NB4 (cell line): ENCODE measurements around the gene PLK1.
A peak's percentile ranks its signal among the peaks of the same experiment; 100 is the strongest.

Source experiments
- DNase-seq: peaks from one replicate; pipeline ENCODE4 v3.0.0; 2010; ENCODE audit warnings: low read depth
- H3K4me3 ChIP-seq: one replicate; pipeline ENCODE4 v1.5.1; 2011; ENCODE audit warnings: mild to moderate bottlenecking, low read depth, low read length, moderate library complexity
- MYC ChIP-seq: IDR thresholded peaks from 2 replicates; pipeline ENCODE4 v1.6.1; 2011; ENCODE audit warnings: low read depth, low read length
- POLR2A ChIP-seq: IDR thresholded peaks from 2 replicates; pipeline ENCODE4 v1.6.1; 2011; ENCODE audit warnings: mild to moderate bottlenecking; ENCODE audit not compliant: insufficient read length; ENCODE audit errors: extremely low read depth
- TF ChIP-seq, protein P1 (sequence below): IDR thresholded peaks from one replicate; pipeline ENCODE4 v1.5.1; 2012; ENCODE audit warnings: low read depth, low read length
- TF ChIP-seq, protein P2 (sequence below): IDR thresholded peaks from 2 replicates; pipeline ENCODE4 v1.6.1; 2011; ENCODE audit warnings: low read depth, low read length

Gene PLK1

DNA sequence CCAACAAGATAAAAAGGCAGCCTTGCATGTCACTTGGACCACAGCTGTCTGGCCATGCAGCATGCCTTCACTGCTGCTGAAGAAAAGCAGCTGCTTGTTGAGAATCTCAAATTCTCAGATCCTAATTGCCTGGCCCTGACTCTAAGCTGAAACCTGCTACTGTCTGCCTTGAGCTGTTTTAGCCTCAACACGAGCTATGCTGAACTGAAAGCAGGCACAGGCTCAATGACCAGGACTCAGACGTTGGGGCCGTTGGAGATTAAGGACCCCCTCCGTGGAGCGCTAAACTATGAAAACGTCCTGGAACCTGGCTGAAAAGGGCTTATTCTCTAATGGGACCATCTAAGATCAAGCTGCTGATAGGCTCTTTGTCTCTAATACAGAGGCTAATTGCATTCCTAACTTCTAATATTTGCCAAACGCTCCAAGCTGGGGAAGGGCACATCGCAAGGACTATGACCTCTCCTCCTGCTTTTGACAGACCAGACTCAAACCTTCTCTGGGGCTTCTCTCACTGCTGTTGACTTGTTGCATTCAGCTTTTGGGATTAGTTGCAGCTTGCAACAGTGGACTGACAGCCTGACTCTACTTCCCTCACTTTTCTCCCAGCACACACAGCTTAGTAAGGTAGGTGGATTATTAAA lies 4.6 kb upstream of the PLK1 start:
- TF ChIP-seq, protein P1, sequence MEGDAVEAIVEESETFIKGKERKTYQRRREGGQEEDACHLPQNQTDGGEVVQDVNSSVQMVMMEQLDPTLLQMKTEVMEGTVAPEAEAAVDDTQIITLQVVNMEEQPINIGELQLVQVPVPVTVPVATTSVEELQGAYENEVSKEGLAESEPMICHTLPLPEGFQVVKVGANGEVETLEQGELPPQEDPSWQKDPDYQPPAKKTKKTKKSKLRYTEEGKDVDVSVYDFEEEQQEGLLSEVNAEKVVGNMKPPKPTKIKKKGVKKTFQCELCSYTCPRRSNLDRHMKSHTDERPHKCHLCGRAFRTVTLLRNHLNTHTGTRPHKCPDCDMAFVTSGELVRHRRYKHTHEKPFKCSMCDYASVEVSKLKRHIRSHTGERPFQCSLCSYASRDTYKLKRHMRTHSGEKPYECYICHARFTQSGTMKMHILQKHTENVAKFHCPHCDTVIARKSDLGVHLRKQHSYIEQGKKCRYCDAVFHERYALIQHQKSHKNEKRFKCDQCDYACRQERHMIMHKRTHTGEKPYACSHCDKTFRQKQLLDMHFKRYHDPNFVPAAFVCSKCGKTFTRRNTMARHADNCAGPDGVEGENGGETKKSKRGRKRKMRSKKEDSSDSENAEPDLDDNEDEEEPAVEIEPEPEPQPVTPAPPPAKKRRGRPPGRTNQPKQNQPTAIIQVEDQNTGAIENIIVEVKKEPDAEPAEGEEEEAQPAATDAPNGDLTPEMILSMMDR: no peak
- TF ChIP-seq POLR2A (no peak), MYC (no peak)
- TF ChIP-seq, protein P2, sequence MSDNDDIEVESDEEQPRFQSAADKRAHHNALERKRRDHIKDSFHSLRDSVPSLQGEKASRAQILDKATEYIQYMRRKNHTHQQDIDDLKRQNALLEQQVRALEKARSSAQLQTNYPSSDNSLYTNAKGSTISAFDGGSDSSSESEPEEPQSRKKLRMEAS: no peak
- DNase-seq: no peak
- H3K4me3 ChIP-seq: no peak overlapping the region

DNA sequence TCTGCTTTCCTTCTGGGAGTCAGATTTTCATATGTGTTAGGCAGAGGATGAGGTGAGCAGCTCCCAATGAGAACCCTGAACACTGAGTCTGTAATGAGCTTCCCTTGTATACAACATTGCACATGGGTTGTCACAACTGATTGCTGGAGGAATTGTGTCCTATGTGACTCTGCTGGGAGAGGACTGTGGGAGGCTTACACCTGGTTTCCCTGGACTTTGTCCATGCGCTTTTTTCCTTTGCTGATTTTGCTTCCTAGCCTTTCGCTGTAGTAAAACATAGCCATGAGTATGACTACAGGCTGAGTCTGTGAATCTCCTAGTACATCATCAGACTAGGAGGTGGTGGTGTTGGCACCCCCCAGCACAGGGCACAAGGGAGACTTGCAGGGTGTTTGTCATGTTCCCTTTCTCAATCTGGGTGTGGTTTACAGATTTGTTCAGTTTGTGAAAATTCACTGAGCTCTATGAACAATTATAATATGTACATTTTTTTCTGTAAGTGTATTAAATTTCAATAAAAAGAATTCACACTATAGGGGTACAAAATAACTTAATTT lies 1.7 kb upstream of the PLK1 start:
- TF ChIP-seq MYC (no peak), POLR2A (no peak)
- TF ChIP-seq, protein P2: no peak
- TF ChIP-seq, protein P1: no peak
- no peak overlapping the region for H3K4me3 ChIP-seq
- no peak for DNase-seq

DNA sequence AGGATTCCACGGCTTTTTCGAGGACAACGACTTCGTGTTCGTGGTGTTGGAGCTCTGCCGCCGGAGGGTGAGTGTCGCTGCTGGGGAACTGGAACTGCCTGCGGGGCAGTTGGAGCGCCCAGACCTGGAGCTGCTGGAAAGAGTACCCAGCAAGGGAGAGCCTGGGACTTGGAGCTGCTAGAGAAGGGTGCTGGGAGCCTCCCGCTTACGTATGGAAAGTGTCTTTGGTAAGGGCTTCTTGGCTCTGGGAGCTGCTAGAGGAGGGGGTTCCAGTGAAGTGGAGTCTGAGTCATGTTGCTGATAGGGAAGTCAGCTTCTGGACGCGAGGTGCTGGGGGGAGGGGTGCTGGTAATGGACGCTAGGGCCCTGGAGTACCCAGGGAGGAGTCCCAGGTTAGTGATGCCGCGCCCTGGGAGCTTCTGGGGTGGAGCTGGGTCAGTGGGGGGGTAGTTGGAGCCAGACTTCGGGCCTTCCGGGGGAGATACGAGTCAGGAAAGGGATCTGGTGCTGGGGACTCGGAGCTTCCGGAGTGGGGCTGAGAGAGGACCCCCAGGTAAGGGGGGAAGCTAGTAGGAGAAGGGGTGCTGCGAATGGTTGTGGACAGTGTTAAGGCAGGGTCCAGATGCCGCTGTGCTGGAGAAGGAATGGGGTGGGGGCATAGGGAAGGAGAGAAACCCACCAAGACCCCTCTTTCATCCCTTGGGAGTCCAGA lies 741 bp downstream of the PLK1 start:
- DNase-seq: peak; percentile 87
- TF ChIP-seq MYC (0 out of 2 replicates have a peak, but pooled peaks have one; percentile 8), POLR2A (no peak)
- TF ChIP-seq, protein P1: no peak
- TF ChIP-seq, protein P2: peak; percentile 44
- H3K4me3 ChIP-seq: peak overlapping the region; percentile 95

DNA sequence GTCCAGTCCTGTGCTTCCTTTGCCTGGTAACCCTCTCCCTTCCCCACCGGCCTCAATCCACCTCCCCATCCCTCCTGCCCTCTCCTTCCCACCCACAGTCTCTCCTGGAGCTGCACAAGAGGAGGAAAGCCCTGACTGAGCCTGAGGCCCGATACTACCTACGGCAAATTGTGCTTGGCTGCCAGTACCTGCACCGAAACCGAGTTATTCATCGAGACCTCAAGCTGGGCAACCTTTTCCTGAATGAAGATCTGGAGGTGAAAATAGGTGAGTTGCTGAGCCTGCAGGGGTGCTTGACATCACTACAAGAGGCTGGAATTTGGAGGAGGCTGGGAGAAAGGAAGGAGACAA lies 1.3 kb downstream of the PLK1 start:
- no peak for TF ChIP-seq MYC
- no peak for TF ChIP-seq POLR2A
- TF ChIP-seq, protein P2: no peak
- TF ChIP-seq, protein P1: no peak
- no peak for DNase-seq
- peak overlapping the region; percentile 95 for H3K4me3 ChIP-seq

DNA sequence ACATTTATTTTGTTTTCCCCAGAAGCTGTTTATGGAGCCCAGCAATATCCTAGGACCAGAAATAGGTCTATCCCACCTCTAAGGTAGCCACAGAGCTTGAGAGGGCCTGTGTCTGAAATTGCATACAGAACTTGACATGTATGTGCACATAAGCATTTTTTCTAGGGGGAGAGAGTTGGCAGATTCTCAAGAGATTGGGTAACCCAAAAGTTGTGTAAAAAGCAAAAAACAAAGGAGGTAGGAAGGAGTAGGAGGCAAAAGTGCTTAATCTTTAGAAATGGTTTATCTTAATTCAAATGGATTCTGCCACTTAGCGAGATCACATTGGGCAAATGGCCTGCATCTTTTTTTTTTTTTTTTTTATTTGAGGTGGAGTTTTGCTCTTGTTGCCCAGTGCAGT lies 3.5 kb downstream of the PLK1 start:
- DNase-seq: peak; percentile 18
- no peak overlapping the region for H3K4me3 ChIP-seq
- TF ChIP-seq POLR2A: no peak
- TF ChIP-seq, protein P1: no peak
- TF ChIP-seq, protein P2: no peak
- no peak for TF ChIP-seq MYC
